Suprapubic skin (tissue), 3 donors: ENCODE results near the gene KRTAP5-3.

Experiments
- POLR2A ChIP-seq, 2 donors: fragments of 450-650 bp; IDR thresholded peaks; one replicate each; pipeline ENCODE4 v1.6.1; 2017; ENCODE audit warnings: antibody characterized with exemption in 2 of 2, mild to moderate bottlenecking in 2 of 2, moderate library complexity in 2 of 2
- TF ChIP-seq, protein P1 (sequence below), 2 donors: fragments of 200-600 bp in 1 of 2; fragments of 450-650 bp in 1 of 2; sonication (generic) in 1 of 2; IDR thresholded peaks; one replicate each; pipeline ENCODE4 v1.5.1; 2016 to 2019; ENCODE audit warnings: antibody characterized with exemption in 2 of 2, mild to moderate bottlenecking in 1 of 2, moderate library complexity in 1 of 2

DNA sequence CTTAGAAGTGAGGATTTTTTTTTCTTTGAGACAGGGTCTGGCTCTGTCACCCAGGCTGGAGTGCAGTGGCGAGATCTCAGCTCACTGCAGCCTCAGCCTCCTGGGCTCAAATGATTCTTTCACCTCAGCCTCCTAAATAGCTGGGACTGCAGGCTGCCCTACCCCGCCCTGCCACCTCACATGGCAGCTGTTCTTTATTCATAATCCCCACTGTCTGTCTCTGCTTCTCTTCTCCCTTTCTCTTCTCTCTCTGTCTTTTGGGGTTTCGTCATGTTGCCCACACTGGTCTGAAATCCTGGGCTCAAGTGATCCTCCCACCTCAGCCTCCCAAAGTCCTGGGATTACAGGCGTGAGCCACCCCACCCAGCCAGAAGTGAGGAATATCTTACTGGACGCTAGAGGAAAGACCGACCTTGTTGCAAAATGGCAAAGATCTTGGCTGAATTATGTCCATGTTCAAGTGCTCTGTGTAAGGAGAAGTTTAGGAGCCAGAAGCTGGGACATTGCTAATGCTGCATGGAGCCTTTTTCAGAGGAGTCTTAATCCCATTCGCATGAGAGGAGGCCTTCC is 43.2 kb upstream of the KRTAP5-3 start:
- TF ChIP-seq, protein P1, sequence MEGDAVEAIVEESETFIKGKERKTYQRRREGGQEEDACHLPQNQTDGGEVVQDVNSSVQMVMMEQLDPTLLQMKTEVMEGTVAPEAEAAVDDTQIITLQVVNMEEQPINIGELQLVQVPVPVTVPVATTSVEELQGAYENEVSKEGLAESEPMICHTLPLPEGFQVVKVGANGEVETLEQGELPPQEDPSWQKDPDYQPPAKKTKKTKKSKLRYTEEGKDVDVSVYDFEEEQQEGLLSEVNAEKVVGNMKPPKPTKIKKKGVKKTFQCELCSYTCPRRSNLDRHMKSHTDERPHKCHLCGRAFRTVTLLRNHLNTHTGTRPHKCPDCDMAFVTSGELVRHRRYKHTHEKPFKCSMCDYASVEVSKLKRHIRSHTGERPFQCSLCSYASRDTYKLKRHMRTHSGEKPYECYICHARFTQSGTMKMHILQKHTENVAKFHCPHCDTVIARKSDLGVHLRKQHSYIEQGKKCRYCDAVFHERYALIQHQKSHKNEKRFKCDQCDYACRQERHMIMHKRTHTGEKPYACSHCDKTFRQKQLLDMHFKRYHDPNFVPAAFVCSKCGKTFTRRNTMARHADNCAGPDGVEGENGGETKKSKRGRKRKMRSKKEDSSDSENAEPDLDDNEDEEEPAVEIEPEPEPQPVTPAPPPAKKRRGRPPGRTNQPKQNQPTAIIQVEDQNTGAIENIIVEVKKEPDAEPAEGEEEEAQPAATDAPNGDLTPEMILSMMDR (IDR thresholded peaks at IDR 0.05): no peak
- TF ChIP-seq POLR2A (IDR thresholded peaks at IDR 0.05): no peak
